Spleen (tissue), 11 donors: ENCODE data around the gene VAV2. TPM values are rescaled to one million over a fixed set of nuclear protein-coding genes. Genes with fewer than 3 reads are reported as not detected.
A peak's percentile ranks its signal among the peaks of the same experiment; 100 is the strongest.
"Not testable (repeated sequence)": the region's sequence is repeated elsewhere in the genome, so short reads cannot be mapped to it uniquely, and the experiment has no call there.

Experiments used
- DNase-seq: peaks from one replicate; pipeline ENCODE4 v3.0.0-alpha.2; 2020
- H3K27ac ChIP-seq, 8 donors: fragments of 200-600 bp; sonication (generic) in 7 of 8; 1 replicate in 4 of 8; 2 replicates in 4 of 8; pipeline versions ENCODE4 v1.5.0 to v1.8.0; 2016 to 2021; ENCODE audit warnings: inconsistent platforms in 4 of 8, mild to moderate bottlenecking in 4 of 8, moderate library complexity in 1 of 8
- H3K27me3 ChIP-seq, 7 donors: fragments of 200-600 bp; sonication (generic) in 6 of 7; replicated peaks in 1 of 7; 1 replicate in 4 of 7; 2 replicates in 3 of 7; pipeline versions ENCODE4 v1.5.0 to v1.8.0; 2016 to 2021; ENCODE audit warnings: inconsistent platforms in 3 of 7, mild to moderate bottlenecking in 1 of 7
- H3K36me3 ChIP-seq, 6 donors: fragments of 200-600 bp; sonication (generic) in 5 of 6; 1 replicate in 4 of 6; 2 replicates in 2 of 6; pipeline versions ENCODE4 v1.5.0 to v1.8.0; 2016 to 2021; ENCODE audit warnings: inconsistent platforms in 2 of 6
- H3K4me1 ChIP-seq, 6 donors: fragments of 200-600 bp; sonication (generic) in 5 of 6; 1 replicate in 3 of 6; 2 replicates in 3 of 6; pipeline versions ENCODE4 v1.5.0 to v1.8.0; 2016 to 2021; ENCODE audit warnings: inconsistent platforms in 3 of 6
- H3K4me3 ChIP-seq, 8 donors: fragments of 200-600 bp; sonication (generic) in 7 of 8; 1 replicate in 4 of 8; 2 replicates in 4 of 8; pipeline versions ENCODE4 v1.5.0 to v1.8.0; 2016 to 2021; ENCODE audit warnings: inconsistent platforms in 4 of 8, mild to moderate bottlenecking in 4 of 8, moderate library complexity in 2 of 8
- H3K9me3 ChIP-seq, 8 donors: fragments of 200-600 bp; sonication (generic) in 7 of 8; 1 replicate in 4 of 8; 2 replicates in 4 of 8; pipeline versions ENCODE4 v1.5.0 to v1.8.0; 2016 to 2021; ENCODE audit warnings: inconsistent platforms in 4 of 8
- POLR2A ChIP-seq, 3 donors: fragments of 450-650 bp; IDR thresholded peaks; one replicate each; pipeline ENCODE4 v1.5.1; 2017; ENCODE audit warnings: antibody characterized with exemption in 3 of 3, mild to moderate bottlenecking in 1 of 3
- POLR2AphosphoS5 ChIP-seq, 3 donors: sonication (generic); formaldehyde crosslinking; IDR thresholded peaks; one replicate each; pipeline ENCODE4 v1.5.1; 2017; ENCODE audit warnings: antibody characterized with exemption in 3 of 3
- WGBS, 5 donors: extraction: QIAGEN DNeasy Blood & Tissue Kit in 3 of 5; methylation state at CpG; one replicate each; pipeline versions ENCODE4 v1.1.5 to v1.1.7; 2013 to 2018; 5-methylcytosine and 5-hydroxymethylcytosine counted together
- intact Hi-C: fragments of 100-400 bp; cut with DNase I; formaldehyde crosslinking; loops from one replicate; pipeline ENCODE4 v1.15.0; 2023; ENCODE audit warnings: low total_unique reads
- polyA plus RNA-seq, 3 donors: library from polyadenylated mRNA; stranded (reverse); fragments of 200-250 nt; gene quantifications; one replicate each; pipeline ENCODE4 v1.2.1, GENCODE V29; 2013
- total RNA-seq, 7 donors: library from RNA; depleted of rRNA in 3 of 7; stranded (reverse); fragments of >200 nt in 3 of 7; fragmentation: NEBNext Ultra II Directional in 4 of 7; extraction: Animal tissue kit (Norgen Biotek cat#: 25700) in 4 of 7; gene quantifications; one replicate each; pipeline versions ENCODE4 v1.1.0 to v1.2.1, GENCODE V29; 2016 to 2021
- TF ChIP-seq, protein P1 (sequence below), 11 experiments: fragments of 200-600 bp in 7 of 11; fragments of 450-650 bp in 4 of 11; sonication (generic) in 4 of 11; IDR thresholded peaks in 8 of 11; conservative IDR thresholded peaks in 3 of 11; 1 replicate in 7 of 11; 2 replicates in 4 of 11; pipeline versions ENCODE4 v1.4.0 to v1.8.0; 2016 to 2021; ENCODE audit warnings: antibody characterized with exemption in 11 of 11, inconsistent platforms in 4 of 11, mild to moderate bottlenecking in 1 of 11
- donor health status: healthy with polysubstance abuse.
- donor health status: DM: no; HTN: no; CAD: no; lungs with moderate emphysema.
- donor health status: DM: no; HTN: no; CAD: no.
- donor health status: Bipolar disorder and iron deficiency.
- donor health status: healthy.
- donor health status: DM: no; HTN: no; CAD: no.
- donor health status: DM: yes; HTN: yes; CAD: no.

Gene VAV2
- total and polyA plus RNA-seq, 10 donors, result 14.2 to 39.2 (median 23.3) TPM

DNA sequence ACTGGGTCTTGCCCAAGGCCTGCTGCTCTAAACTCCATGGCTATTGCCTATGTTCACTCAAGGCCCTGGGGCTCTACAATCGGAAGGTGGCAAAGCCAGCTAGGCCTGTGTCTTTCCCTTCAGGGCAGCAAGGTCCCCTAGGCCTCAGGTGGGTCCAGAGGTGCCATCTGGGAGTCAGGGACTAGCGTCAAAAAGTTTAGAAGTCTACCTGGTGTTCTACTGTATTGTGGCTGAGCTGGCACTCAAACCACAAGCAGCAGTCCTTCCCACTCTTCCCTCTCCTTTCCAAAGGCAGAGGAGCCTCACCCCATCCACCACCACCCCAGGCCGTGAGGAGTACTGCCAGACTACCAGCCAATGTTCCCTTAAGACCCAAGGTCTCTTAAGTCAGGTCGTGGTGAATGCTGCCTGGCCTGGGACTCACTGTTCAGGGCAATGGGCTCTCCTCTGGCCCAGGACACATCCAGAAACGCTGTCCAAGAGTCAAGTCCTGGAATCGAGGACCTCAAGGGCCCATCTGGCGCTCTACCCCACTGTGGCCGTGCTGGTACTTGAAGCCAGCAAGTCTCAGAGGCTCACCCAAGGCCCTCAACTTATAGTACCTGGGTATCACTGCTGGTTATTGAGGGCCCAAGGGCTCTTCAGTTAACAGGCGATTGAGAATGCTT, 241.0 kb downstream of the VAV2 start:
- no peaks in the 10 kb centered on the region for H3K9me3 ChIP-seq
- H3K36me3 ChIP-seq, result no peaks in the 10 kb centered on the region
- no peak for DNase-seq
- H3K27ac ChIP-seq, result no peak overlapping the region
- 77 to 92% (median 84%) methylated on average over 9 of the region's 9 CpGs for WGBS, 5 donors
- peaks cover 0 to 47% (median 0%) of the 10 kb centered on the region in 7 donors for H3K27me3 ChIP-seq
- H3K4me1 ChIP-seq, result no peaks in the 10 kb centered on the region
- intact Hi-C loops, result no loop called here
- H3K4me3 ChIP-seq, result no peak overlapping the region
- TF ChIP-seq POLR2A (IDR thresholded peaks at IDR 0.05) (no peak), POLR2AphosphoS5 (IDR thresholded peaks at IDR 0.05) (no peak)
- TF ChIP-seq, protein P1, sequence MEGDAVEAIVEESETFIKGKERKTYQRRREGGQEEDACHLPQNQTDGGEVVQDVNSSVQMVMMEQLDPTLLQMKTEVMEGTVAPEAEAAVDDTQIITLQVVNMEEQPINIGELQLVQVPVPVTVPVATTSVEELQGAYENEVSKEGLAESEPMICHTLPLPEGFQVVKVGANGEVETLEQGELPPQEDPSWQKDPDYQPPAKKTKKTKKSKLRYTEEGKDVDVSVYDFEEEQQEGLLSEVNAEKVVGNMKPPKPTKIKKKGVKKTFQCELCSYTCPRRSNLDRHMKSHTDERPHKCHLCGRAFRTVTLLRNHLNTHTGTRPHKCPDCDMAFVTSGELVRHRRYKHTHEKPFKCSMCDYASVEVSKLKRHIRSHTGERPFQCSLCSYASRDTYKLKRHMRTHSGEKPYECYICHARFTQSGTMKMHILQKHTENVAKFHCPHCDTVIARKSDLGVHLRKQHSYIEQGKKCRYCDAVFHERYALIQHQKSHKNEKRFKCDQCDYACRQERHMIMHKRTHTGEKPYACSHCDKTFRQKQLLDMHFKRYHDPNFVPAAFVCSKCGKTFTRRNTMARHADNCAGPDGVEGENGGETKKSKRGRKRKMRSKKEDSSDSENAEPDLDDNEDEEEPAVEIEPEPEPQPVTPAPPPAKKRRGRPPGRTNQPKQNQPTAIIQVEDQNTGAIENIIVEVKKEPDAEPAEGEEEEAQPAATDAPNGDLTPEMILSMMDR (IDR thresholded peaks at IDR 0.05 in 8 of 11, conservative IDR thresholded peaks at IDR 0.05 in 3 of 11), result no peak

GRCh38 chr9:133747309-133747708, 244.8 kb downstream of the VAV2 start:
- H3K27ac ChIP-seq, result no peak overlapping the region
- TF ChIP-seq POLR2A (IDR thresholded peaks at IDR 0.05), result no peak
- no peak for TF ChIP-seq POLR2AphosphoS5 (IDR thresholded peaks at IDR 0.05)
- TF ChIP-seq, protein P1 (IDR thresholded peaks at IDR 0.05 in 8 of 11, conservative IDR thresholded peaks at IDR 0.05 in 3 of 11), result no peak
- no peak overlapping the region for H3K4me3 ChIP-seq
- H3K9me3 ChIP-seq, result no peaks in the 10 kb centered on the region
- peaks cover 0 to 49% (median 0%) of the 10 kb centered on the region in 7 donors for H3K27me3 ChIP-seq
- no peak for DNase-seq
- intact Hi-C loops, result no loop called here
- no peaks in the 10 kb centered on the region for H3K4me1 ChIP-seq
- H3K36me3 ChIP-seq, result no peaks in the 10 kb centered on the region

DNA sequence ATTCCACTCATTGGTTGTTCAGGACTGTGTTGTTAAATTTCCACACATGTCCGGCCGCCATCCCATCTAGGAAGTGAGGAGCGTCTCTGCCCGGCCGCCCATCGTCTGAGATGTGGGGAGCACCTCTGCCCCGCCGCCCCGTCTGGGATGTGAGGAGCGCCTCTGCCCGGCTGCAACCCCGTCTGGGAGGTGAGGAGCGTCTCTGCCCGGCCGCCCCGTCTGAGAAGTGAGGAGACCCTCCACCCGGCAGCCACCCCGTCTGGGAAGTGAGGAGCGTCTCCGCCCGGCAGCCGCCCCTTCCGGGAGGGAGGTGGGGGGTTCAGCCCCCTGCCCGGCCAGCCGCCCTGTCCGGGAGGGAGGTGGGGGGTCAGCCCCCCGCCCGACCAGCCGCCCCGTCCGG, 247.6 kb downstream of the VAV2 start:
- intact Hi-C loops, result not testable (repeated sequence)

GRCh38 chr9:133742849-133743444, 249.2 kb downstream of the VAV2 start:
- Histone ChIP-seq H3K27me3 (peaks cover 0 to 40% (median 0%) of the 10 kb centered on the region in 7 donors), H3K36me3 (no peaks in the 10 kb centered on the region), H3K9me3 (no peaks in the 10 kb centered on the region), H3K27ac (no peak overlapping the region), H3K4me3 (no peak overlapping the region), H3K4me1 (peaks cover 0 to 11% (median 9%) of the 10 kb centered on the region in 6 donors)
- 19 to 29% (median 22%) methylated on average over 7 to 8 of the region's 8 CpGs for WGBS, 5 donors
- no peak for TF ChIP-seq POLR2A (IDR thresholded peaks at IDR 0.05)
- TF ChIP-seq, protein P1 (IDR thresholded peaks at IDR 0.05 in 8 of 11, conservative IDR thresholded peaks at IDR 0.05 in 3 of 11), result peak; percentile 90 to 98 (median 95)
- TF ChIP-seq POLR2AphosphoS5 (IDR thresholded peaks at IDR 0.05), result no peak
- intact Hi-C loops, result no loop called here
- peak; percentile 91 for DNase-seq

More for the DNA sequence above, 247.6 kb downstream of the VAV2 start:
- H3K4me3 ChIP-seq, H3K27ac ChIP-seq, H3K36me3 ChIP-seq, DNase-seq, H3K9me3 ChIP-seq, H3K4me1 ChIP-seq: not testable (repeated sequence)
- WGBS, 5 donors, result 89 to 96% (median 91%) methylated on average over 13 to 27 of the region's 31 CpGs
- H3K27me3 ChIP-seq, result peaks cover 0 to 37% (median 0%) of the 10 kb centered on the region in 7 donors
